ENCODE data around the gene SHB. TPM values are rescaled to one million over a fixed set of nuclear protein-coding genes. Genes with fewer than 3 reads are reported as not detected.

SHB gene
- total RNA-seq, 2 experiments from 2014 or later: 1.2 to 1.3 TPM

- DNase-seq (no peak), ATAC-seq (no peak)
- ChIA-PET POLR2A (no interaction called here), CTCF (no interaction called here)
- intact Hi-C loops (cut with DNase I, micrococcal nuclease): loop anchor here in 1 of 2 experiments (10.0 kb wide), 1 partner anchor 55 kb away; no protein-coding TSS in a partner anchor
- Mint-ChIP-seq H3K9me3 (ENCODE audit: low read depth) (no peaks in the 10 kb centered on the region), H3K36me3 (ENCODE audit: low read depth) (no peaks in the 10 kb centered on the region), H3K27me3 (no peaks in the 10 kb centered on the region), H3K27ac (no peak overlapping the region), H3K4me3 (no peak overlapping the region), H3K4me1 (peaks cover 25% of the 10 kb centered on the region)
Observed at GRCh38 chr9:37949576-37949975, 119.5 kb downstream of the SHB start.

- no peak for DNase-seq
- ATAC-seq: no peak
- peaks cover 14% of the 10 kb centered on the region for H3K4me1 Mint-ChIP-seq
- ChIA-PET CTCF (no interaction called here), POLR2A (no interaction called here)
- intact Hi-C loops (cut with DNase I, micrococcal nuclease): loop anchor here in 1 of 2 experiments (10.0 kb wide), 1 partner anchor 56 kb away; no protein-coding TSS in a partner anchor
- H3K36me3 Mint-ChIP-seq (ENCODE audit: low read depth): no peaks in the 10 kb centered on the region
- no peaks in the 10 kb centered on the region for H3K9me3 Mint-ChIP-seq (ENCODE audit: low read depth)
- H3K27me3 Mint-ChIP-seq: no peaks in the 10 kb centered on the region
- no peak overlapping the region for H3K4me3 Mint-ChIP-seq
- H3K27ac Mint-ChIP-seq: no peak overlapping the region
Observed at GRCh38 chr9:37948417-37948980, 120.5 kb downstream of the SHB start.

DNA sequence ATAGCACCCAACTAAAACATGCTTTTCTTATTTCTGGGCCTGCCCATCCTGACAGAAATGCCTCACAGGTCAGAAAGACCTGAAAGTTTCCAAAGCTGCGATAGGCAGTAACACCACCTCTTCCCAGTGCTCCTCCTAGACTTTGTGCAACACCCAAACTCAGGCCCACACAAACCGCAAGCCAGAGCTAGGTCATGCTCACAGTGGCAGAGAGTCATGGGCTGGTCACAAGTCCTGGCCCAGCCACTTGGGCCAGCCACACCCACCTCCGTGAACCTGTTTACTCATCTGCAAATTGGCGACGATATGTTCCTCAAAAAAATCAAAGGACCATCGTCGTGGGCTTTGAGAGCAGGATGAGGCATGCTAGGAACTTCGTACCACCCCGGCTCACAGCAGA is 121.0 kb downstream of the SHB start:
- DNase-seq: no peak
- Mint-ChIP-seq H3K4me3 (no peak overlapping the region), H3K36me3 (ENCODE audit: low read depth) (no peaks in the 10 kb centered on the region), H3K27me3 (no peaks in the 10 kb centered on the region), H3K9me3 (ENCODE audit: low read depth) (no peaks in the 10 kb centered on the region), H3K4me1 (peaks cover 9% of the 10 kb centered on the region), H3K27ac (no peak overlapping the region)
- CTCF ChIA-PET: no interaction called here
- POLR2A ChIA-PET: no interaction called here
- ATAC-seq: no peak
- intact Hi-C loops (cut with DNase I, micrococcal nuclease): loop anchor here in 1 of 2 experiments (10.0 kb wide), 1 partner anchor 57 kb away; no protein-coding TSS in a partner anchor

DNA sequence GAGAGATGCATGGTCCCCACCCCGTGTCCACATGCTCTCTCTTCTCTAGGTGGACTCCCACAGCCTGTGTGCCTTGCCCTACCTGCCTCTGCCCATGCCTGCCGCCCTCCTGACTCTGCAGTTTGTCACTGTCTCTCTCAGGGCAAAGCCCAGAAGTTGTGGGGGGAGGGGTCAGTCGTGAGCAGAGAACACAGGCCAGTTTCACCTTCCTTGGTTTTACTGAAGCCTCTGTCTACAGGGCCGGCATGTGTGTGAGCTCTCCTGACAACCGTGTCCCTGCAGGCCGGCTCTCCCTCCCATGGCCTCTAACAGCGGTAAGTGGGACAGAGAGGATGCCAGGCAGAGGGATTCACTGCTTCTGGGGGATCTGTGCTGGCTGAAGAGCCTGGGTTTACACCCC is 121.6 kb downstream of the SHB start:
- ChIA-PET CTCF (no interaction called here), POLR2A (no interaction called here)
- H3K4me3 Mint-ChIP-seq: no peak overlapping the region
- no peaks in the 10 kb centered on the region for H3K9me3 Mint-ChIP-seq (ENCODE audit: low read depth)
- H3K27me3 Mint-ChIP-seq: no peaks in the 10 kb centered on the region
- H3K4me1 Mint-ChIP-seq: peaks cover 4% of the 10 kb centered on the region
- H3K36me3 Mint-ChIP-seq (ENCODE audit: low read depth): no peaks in the 10 kb centered on the region
- DNase-seq (no peak), ATAC-seq (no peak)
- intact Hi-C loops (cut with DNase I, micrococcal nuclease): loop anchor here in 1 of 2 experiments (10.0 kb wide), 1 partner anchor 57 kb away; no protein-coding TSS in a partner anchor
- H3K27ac Mint-ChIP-seq: no peak overlapping the region

GRCh38 chr9:37946971-37947370 is 122.1 kb downstream of the SHB start:
- no peak for ATAC-seq
- CTCF ChIA-PET: no interaction called here
- POLR2A ChIA-PET: no interaction called here
- intact Hi-C loops (cut with DNase I, micrococcal nuclease): loop anchor here in 1 of 2 experiments (10.0 kb wide), 1 partner anchor 58 kb away; no protein-coding TSS in a partner anchor
- H3K27me3 Mint-ChIP-seq: no peaks in the 10 kb centered on the region
- H3K4me1 Mint-ChIP-seq: no peaks in the 10 kb centered on the region
- H3K4me3 Mint-ChIP-seq: no peak overlapping the region
- H3K36me3 Mint-ChIP-seq (ENCODE audit: low read depth): no peaks in the 10 kb centered on the region
- no peak overlapping the region for H3K27ac Mint-ChIP-seq
- no peaks in the 10 kb centered on the region for H3K9me3 Mint-ChIP-seq (ENCODE audit: low read depth)
- DNase-seq: no peak

DNA sequence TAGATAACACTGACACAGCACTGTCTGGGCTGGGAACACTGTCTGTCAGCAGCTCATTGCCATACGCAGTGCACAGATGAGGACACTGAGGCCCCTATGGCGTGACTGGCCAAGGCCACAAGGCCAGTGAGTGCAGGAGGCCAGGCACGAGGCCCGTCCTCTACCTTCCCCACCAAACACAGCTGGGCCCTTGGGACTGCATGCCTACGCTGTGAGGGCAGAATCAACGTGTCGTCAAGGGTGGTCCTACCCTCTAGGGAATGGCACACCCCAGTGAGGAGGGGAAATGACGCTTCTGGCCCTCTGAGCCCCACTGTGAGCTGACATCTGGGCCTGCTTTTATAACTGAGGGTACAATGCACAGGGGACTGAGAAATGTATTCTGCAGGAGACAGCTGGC is 123.0 kb downstream of the SHB start:
- H3K27ac Mint-ChIP-seq: no peak overlapping the region
- no peak overlapping the region for H3K4me3 Mint-ChIP-seq
- intact Hi-C loops (cut with DNase I, micrococcal nuclease): loop anchor here in 1 of 2 experiments (10.0 kb wide), 1 partner anchor 59 kb away; no protein-coding TSS in a partner anchor
- no peaks in the 10 kb centered on the region for H3K4me1 Mint-ChIP-seq
- CTCF ChIA-PET: no interaction called here
- POLR2A ChIA-PET: no interaction called here
- ATAC-seq (no peak), DNase-seq (no peak)
- no peaks in the 10 kb centered on the region for H3K36me3 Mint-ChIP-seq (ENCODE audit: low read depth)
- no peaks in the 10 kb centered on the region for H3K27me3 Mint-ChIP-seq
- no peaks in the 10 kb centered on the region for H3K9me3 Mint-ChIP-seq (ENCODE audit: low read depth)

- POLR2A ChIA-PET: no interaction called here
- intact Hi-C loops (cut with DNase I, micrococcal nuclease): loop anchor here in 1 of 2 experiments (10.0 kb wide), 1 partner anchor 60 kb away; no protein-coding TSS in a partner anchor
- no peak overlapping the region for H3K4me3 Mint-ChIP-seq
- no peak for DNase-seq
- CTCF ChIA-PET: no interaction called here
- no peaks in the 10 kb centered on the region for H3K4me1 Mint-ChIP-seq
- H3K36me3 Mint-ChIP-seq (ENCODE audit: low read depth): no peaks in the 10 kb centered on the region
- H3K9me3 Mint-ChIP-seq (ENCODE audit: low read depth): no peaks in the 10 kb centered on the region
- H3K27me3 Mint-ChIP-seq: no peaks in the 10 kb centered on the region
- no peak overlapping the region for H3K27ac Mint-ChIP-seq
- no peak for ATAC-seq
Observed at GRCh38 chr9:37944671-37945481, 124.2 kb downstream of the SHB start.

DNA sequence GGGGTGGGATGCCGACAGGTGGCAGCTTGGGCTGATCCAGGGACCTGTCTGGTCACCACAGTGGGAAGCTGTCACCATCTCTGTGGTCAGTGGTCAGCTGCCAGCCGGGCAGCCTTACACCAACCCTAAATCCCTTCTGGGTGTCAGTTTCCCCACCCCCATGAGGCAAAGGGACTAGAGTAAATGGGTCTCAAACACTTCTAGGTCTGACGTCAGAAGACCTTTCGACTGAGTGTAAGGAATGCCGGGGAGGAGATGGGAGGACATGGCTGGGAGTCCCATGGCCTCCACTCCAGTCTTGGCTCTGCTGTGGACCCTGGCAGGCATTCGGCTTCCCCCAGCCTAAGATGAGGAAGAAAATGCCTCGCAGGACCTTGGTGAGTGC is 124.8 kb downstream of the SHB start:
- POLR2A ChIA-PET: no interaction called here
- no peaks in the 10 kb centered on the region for H3K4me1 Mint-ChIP-seq
- CTCF ChIA-PET: no interaction called here
- DNase-seq: no peak
- H3K27me3 Mint-ChIP-seq: no peaks in the 10 kb centered on the region
- ATAC-seq: no peak
- H3K9me3 Mint-ChIP-seq (ENCODE audit: low read depth): no peaks in the 10 kb centered on the region
- no peak overlapping the region for H3K27ac Mint-ChIP-seq
- no peak overlapping the region for H3K4me3 Mint-ChIP-seq
- intact Hi-C loops (cut with DNase I, micrococcal nuclease): loop anchor here in 1 of 2 experiments (10.0 kb wide), 1 partner anchor 61 kb away; no protein-coding TSS in a partner anchor
- no peaks in the 10 kb centered on the region for H3K36me3 Mint-ChIP-seq (ENCODE audit: low read depth)

DNA sequence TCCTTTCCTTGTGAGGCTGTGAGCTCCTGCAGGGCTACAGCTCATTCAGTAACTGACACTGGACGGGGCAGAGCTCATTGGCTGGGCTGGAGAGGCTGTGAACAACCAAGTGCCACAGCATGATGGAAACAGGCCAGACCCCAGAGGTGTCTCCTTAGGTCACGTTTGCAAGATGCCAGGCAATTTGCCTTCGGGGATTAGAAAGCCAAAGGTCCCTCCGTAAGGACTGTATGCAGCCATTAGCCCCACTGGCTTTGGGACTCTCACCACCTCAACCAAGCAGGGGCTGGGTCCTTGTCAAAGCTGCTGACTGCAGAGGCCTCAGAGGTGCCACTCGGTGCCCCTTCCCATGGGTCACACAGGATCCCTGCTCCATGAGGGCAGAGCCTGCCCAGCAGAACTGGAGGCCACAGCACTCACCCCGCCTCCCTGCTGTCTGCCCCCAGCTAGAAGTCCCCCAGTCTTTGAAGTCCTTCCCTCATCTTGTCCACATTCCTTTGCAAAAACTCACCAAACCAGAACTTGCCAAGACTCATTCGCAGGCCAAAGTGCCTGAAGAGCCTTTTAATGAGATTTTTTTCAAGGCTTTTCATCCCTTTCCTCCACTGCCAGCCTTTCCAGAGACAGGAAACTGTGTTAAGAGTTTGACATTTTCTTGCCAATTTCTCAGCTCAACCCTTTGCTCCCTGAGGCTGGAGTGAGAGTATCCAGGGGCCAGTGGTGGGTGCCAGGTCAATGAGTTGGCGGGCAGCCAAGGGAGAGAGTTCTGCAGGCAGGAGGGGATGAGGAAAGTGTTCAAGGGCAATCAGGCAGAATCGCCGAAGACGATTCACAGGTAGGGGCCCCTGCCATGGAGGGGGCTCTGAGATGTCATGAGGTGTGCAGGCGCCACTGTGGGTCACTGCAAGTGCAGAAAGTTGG is 125.4 kb downstream of the SHB start:
- intact Hi-C loops (cut with DNase I, micrococcal nuclease): loop anchor here in 1 of 2 experiments (10.0 kb wide), 1 partner anchor 61 kb away; no protein-coding TSS in a partner anchor
- ATAC-seq (no peak), DNase-seq (no peak)
- Mint-ChIP-seq H3K4me3 (no peak overlapping the region), H3K27ac (no peak overlapping the region), H3K36me3 (ENCODE audit: low read depth) (no peaks in the 10 kb centered on the region), H3K27me3 (no peaks in the 10 kb centered on the region), H3K9me3 (ENCODE audit: low read depth) (no peaks in the 10 kb centered on the region), H3K4me1 (no peaks in the 10 kb centered on the region)
- ChIA-PET CTCF (no interaction called here), POLR2A (no interaction called here)

- Mint-ChIP-seq H3K27me3 (no peaks in the 10 kb centered on the region), H3K4me3 (no peak overlapping the region), H3K9me3 (ENCODE audit: low read depth) (no peaks in the 10 kb centered on the region), H3K27ac (no peak overlapping the region), H3K4me1 (no peaks in the 10 kb centered on the region), H3K36me3 (ENCODE audit: low read depth) (no peaks in the 10 kb centered on the region)
- intact Hi-C loops (cut with DNase I, micrococcal nuclease): loop anchor here in 1 of 2 experiments (10.0 kb wide), 1 partner anchor 62 kb away; no protein-coding TSS in a partner anchor
- DNase-seq (no peak), ATAC-seq (no peak)
- CTCF ChIA-PET: interaction anchor here (0.8 kb wide), 1 partner anchor 54 kb away, joined by 3 read pairs; no protein-coding TSS in a partner anchor
- POLR2A ChIA-PET: no interaction called here
Observed at GRCh38 chr9:37942621-37943344, 126.2 kb downstream of the SHB start.

DNA sequence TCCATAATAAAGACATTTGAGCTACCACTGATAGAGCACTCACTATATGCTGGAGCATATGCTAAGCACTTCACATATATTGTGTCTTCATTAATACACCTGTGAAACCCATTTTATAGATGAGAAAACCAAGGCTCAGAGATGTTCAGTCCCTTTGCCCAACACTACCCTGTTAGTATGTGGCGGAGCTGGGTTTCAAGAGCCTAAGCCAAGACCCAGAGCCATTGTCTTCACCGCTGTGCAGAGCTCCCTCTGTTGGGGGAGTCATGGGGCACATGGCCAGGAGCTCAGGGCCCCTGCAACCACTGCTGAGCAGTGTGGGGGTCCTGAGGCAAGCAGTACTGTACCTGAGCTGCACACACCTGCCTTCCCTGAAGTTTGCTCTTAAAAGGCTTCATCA is 127.8 kb downstream of the SHB start:
- POLR2A ChIA-PET: no interaction called here
- Mint-ChIP-seq H3K9me3 (ENCODE audit: low read depth) (no peaks in the 10 kb centered on the region), H3K36me3 (ENCODE audit: low read depth) (no peaks in the 10 kb centered on the region), H3K4me3 (no peak overlapping the region), H3K4me1 (no peaks in the 10 kb centered on the region), H3K27me3 (no peaks in the 10 kb centered on the region), H3K27ac (no peak overlapping the region)
- CTCF ChIA-PET: interaction anchor here (0.8 kb wide), 1 partner anchor 26 kb away, joined by 4 read pairs; no protein-coding TSS in a partner anchor
- no peak for ATAC-seq
- intact Hi-C loops (cut with DNase I, micrococcal nuclease): loop anchor here in 1 of 2 experiments (10.0 kb wide), 1 partner anchor 64 kb away; no protein-coding TSS in a partner anchor
- no peak for DNase-seq

All from activated CD4-positive, alpha-beta T cell treated with anti-CD3 and anti-CD28 coated beads for 36 hours (primary cell).